H9 (cell line): ENCODE results near the gene TAF1C. TPM values are rescaled to one million over a fixed set of nuclear protein-coding genes. Genes with fewer than 3 reads are reported as not detected.
"Not testable (repeated sequence)": the region's sequence is repeated elsewhere in the genome, so short reads cannot be mapped to it uniquely, and the experiment has no call there.

Experiments used
- DNase-seq: peaks from one replicate; pipeline ENCODE4 v3.0.0-alpha.2; 2017
- H2AFZ ChIP-seq: one replicate; pipeline ENCODE4 v1.6.1; 2013; ENCODE audit warnings: mild to moderate bottlenecking, low read length, control low read depth, moderate library complexity
- H2AK5ac ChIP-seq: 2 replicates; pipeline ENCODE4 v1.6.1; 2013; ENCODE audit warnings: low read length, control low read depth, mixed read lengths; ENCODE audit not compliant: insufficient read length
- H2BK120ac ChIP-seq: one replicate; pipeline ENCODE4 v1.6.1; 2013; ENCODE audit warnings: low read depth, mild to moderate bottlenecking, low read length, control low read depth, inconsistent platforms; ENCODE audit not compliant: poor library complexity, severe bottlenecking
- H2BK12ac ChIP-seq: 2 replicates; pipeline ENCODE4 v1.6.1; 2013; ENCODE audit warnings: low read length, control low read depth, mixed read lengths, low read depth; ENCODE audit not compliant: insufficient read length
- H2BK15ac ChIP-seq: 2 replicates; pipeline ENCODE4 v1.6.1; 2013; ENCODE audit warnings: low read depth, low read length, control low read depth
- H2BK20ac ChIP-seq: one replicate; pipeline ENCODE4 v1.6.1; 2013; ENCODE audit warnings: low read depth, mild to moderate bottlenecking, low read length, control low read depth, inconsistent platforms; ENCODE audit not compliant: poor library complexity, severe bottlenecking
- H2BK5ac ChIP-seq: 2 replicates; pipeline ENCODE4 v1.6.1; 2013; ENCODE audit warnings: low read length, control low read depth, mixed read lengths; ENCODE audit not compliant: insufficient read length
- H3K14ac ChIP-seq: 2 replicates; pipeline ENCODE4 v1.6.1; 2013; ENCODE audit warnings: low read length, control low read depth; ENCODE audit not compliant: insufficient read depth
- H3K18ac ChIP-seq: 2 replicates; pipeline ENCODE4 v1.6.1; 2013; ENCODE audit warnings: low read depth, mild to moderate bottlenecking, mixed read lengths, low read length, control low read depth; ENCODE audit not compliant: insufficient read length
- H3K23ac ChIP-seq: 2 replicates; pipeline ENCODE4 v1.6.1; 2013; ENCODE audit warnings: low read length, control low read depth, mixed read lengths, low read depth; ENCODE audit not compliant: insufficient read length
- H3K23me2 ChIP-seq: 2 replicates; pipeline ENCODE4 v1.6.1; 2013; ENCODE audit warnings: low read depth, mild to moderate bottlenecking, mixed read lengths, low read length, control low read depth; ENCODE audit not compliant: insufficient read length, poor library complexity, severe bottlenecking
- H3K27ac ChIP-seq: 2 replicates; pipeline ENCODE4 v1.5.1; 2013; ENCODE audit warnings: low read length, control low read depth, mixed read lengths, low read depth; ENCODE audit not compliant: insufficient read length
- H3K27me3 ChIP-seq: 2 replicates; pipeline ENCODE4 v1.6.1; 2013; ENCODE audit warnings: low read length, control low read depth, inconsistent platforms; ENCODE audit not compliant: insufficient read depth
- H3K4ac ChIP-seq: 2 replicates; pipeline ENCODE4 v1.6.1; 2013; ENCODE audit warnings: low read depth, mild to moderate bottlenecking, control low read depth, inconsistent platforms, low read length, moderate library complexity
- H3K4me1 ChIP-seq: 2 replicates; pipeline ENCODE4 v1.6.1; 2013; ENCODE audit warnings: low read length, control low read depth, inconsistent platforms; ENCODE audit not compliant: insufficient read depth
- H3K4me2 ChIP-seq: 2 replicates; pipeline ENCODE4 v1.6.1; 2013; ENCODE audit warnings: low read length, control low read depth, mixed read lengths; ENCODE audit not compliant: insufficient read length, insufficient read depth
- H3K56ac ChIP-seq: 2 replicates; pipeline ENCODE4 v1.6.1; 2013; ENCODE audit warnings: low read depth, mild to moderate bottlenecking, mixed read lengths, low read length, control low read depth; ENCODE audit not compliant: insufficient read length
- H3K79me1 ChIP-seq: 2 replicates; pipeline ENCODE4 v1.6.1; 2013; ENCODE audit warnings: low read depth, mild to moderate bottlenecking, moderate library complexity, low read length, control low read depth, inconsistent platforms; ENCODE audit not compliant: insufficient read depth, poor library complexity, severe bottlenecking
- H3K79me2 ChIP-seq: 2 replicates; pipeline ENCODE4 v1.6.1; 2013; ENCODE audit warnings: low read length, control low read depth, inconsistent platforms; ENCODE audit not compliant: insufficient read depth
- H3K9ac ChIP-seq: 2 replicates; pipeline ENCODE4 v1.6.1; 2013; ENCODE audit warnings: low read length, control low read depth, mixed read lengths; ENCODE audit not compliant: insufficient read length; ENCODE audit errors: extremely low read depth
- H3K9me3 ChIP-seq: one replicate; pipeline ENCODE4 v1.6.1; 2013; ENCODE audit warnings: low read depth, low read length, inconsistent platforms; ENCODE audit not compliant: control insufficient read depth
- H3T11ph ChIP-seq: one replicate; pipeline ENCODE4 v1.6.1; 2013; ENCODE audit warnings: mild to moderate bottlenecking, low read length, control low read depth, inconsistent platforms
- H4K20me1 ChIP-seq: one replicate; pipeline ENCODE4 v1.6.1; 2013; ENCODE audit not compliant: control insufficient read depth, insufficient read length, insufficient read depth
- H4K5ac ChIP-seq: 2 replicates; pipeline ENCODE4 v1.6.1; 2013; ENCODE audit warnings: low read depth, mild to moderate bottlenecking, mixed read lengths, low read length, control low read depth; ENCODE audit not compliant: insufficient read length
- H4K8ac ChIP-seq: replicated peaks from 2 replicates; pipeline ENCODE4 v1.6.1; 2013; ENCODE audit warnings: low read length, control low read depth, mixed read lengths, low read depth; ENCODE audit not compliant: insufficient read length
- H4K91ac ChIP-seq: 2 replicates; pipeline ENCODE4 v1.6.1; 2013; ENCODE audit warnings: low read depth, mild to moderate bottlenecking, moderate library complexity, mixed read lengths, low read length, control low read depth; ENCODE audit not compliant: insufficient read length
- H3K27ac Mint-ChIP-seq, 3 experiments: 2 replicates in 2 of 3; 3 replicates in 1 of 3; pipeline ENCODE4 v1.8.0; 2020 to 2021; ENCODE audit warnings: mixed read lengths in 3 of 3, mild to moderate bottlenecking in 1 of 3, moderate library complexity in 1 of 3
- H3K27me3 Mint-ChIP-seq: 2 replicates; pipeline ENCODE4 v1.8.0; 2021; ENCODE audit warnings: low read depth, mild to moderate bottlenecking, moderate library complexity, mixed read lengths
- H3K36me3 Mint-ChIP-seq, 3 experiments: 2 replicates in 2 of 3; 3 replicates in 1 of 3; pipeline ENCODE4 v1.8.0; 2020 to 2021; ENCODE audit warnings: low read depth in 3 of 3, mixed read lengths in 3 of 3; ENCODE audit not compliant: insufficient read depth in 1 of 3
- H3K4me1 Mint-ChIP-seq, 2 experiments: 2 replicates each; pipeline ENCODE4 v1.8.0; 2020; ENCODE audit warnings: mixed read lengths in 2 of 2
- H3K4me3 Mint-ChIP-seq, 2 experiments: 2 replicates in 1 of 2; 3 replicates in 1 of 2; pipeline ENCODE4 v1.8.0; 2020 to 2021; ENCODE audit warnings: mild to moderate bottlenecking in 2 of 2, mixed read lengths in 2 of 2, moderate library complexity in 1 of 2
- H3K9me3 Mint-ChIP-seq, 2 experiments: 2 replicates in 1 of 2; 3 replicates in 1 of 2; pipeline ENCODE4 v1.8.0; 2020; ENCODE audit warnings: mild to moderate bottlenecking in 2 of 2, mixed read lengths in 2 of 2, moderate library complexity in 1 of 2
- WGBS: extraction: QIAGEN DNeasy Blood & Tissue Kit; methylation state at CpG from one replicate; pipeline ENCODE4 v1.1.7; 2013; ENCODE audit warnings: missing lambda C conversion rate, low lambda C conversion rate, mixed read lengths; ENCODE audit not compliant: insufficient read length; ENCODE audit errors: extremely low coverage; 5-methylcytosine and 5-hydroxymethylcytosine counted together
- total RNA-seq: library from RNA; stranded (reverse); gene quantifications from 2 replicates; pipeline ENCODE4 v1.2.1, GENCODE V29; 2021

The TAF1C gene
- total RNA-seq, 1 experiment from 2014 or later, result 78.6 TPM

DNA sequence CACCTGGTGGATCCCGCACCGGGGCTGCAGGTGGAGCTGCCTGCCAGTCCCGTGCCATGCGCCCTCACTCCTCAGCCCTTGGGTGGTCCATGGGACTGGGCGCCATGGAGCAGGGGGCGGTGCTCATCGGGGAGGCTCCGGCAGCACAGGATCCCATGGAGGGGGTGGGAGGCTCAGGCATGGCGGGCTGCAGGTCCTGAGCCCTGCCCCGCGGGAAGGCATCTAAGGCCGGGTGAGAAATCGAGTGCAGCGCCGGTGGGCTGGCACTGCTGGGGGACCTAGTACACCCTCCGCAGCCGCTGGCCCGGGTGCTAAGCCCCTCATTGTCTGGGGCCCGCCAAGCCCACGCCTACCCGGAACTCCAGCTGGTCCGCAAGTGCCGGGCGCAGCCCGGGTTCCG, 17.7 kb upstream of the TAF1C start:
- not testable (repeated sequence) for H3K27ac Mint-ChIP-seq, H2BK12ac ChIP-seq

More for the DNA sequence above, 17.7 kb upstream of the TAF1C start:
- not testable (repeated sequence) for H3K27me3 ChIP-seq, H2BK15ac ChIP-seq, H3K23ac ChIP-seq, H3K79me1 ChIP-seq, H3K36me3 Mint-ChIP-seq, H4K91ac ChIP-seq, H4K5ac ChIP-seq, H2BK5ac ChIP-seq, H3K4me2 ChIP-seq, H3K23me2 ChIP-seq, H3K9me3 Mint-ChIP-seq, H3K4me1 ChIP-seq, H3T11ph ChIP-seq, H2BK120ac ChIP-seq, H2BK20ac ChIP-seq, H3K14ac ChIP-seq, DNase-seq, H3K9ac ChIP-seq, H2AFZ ChIP-seq, H3K27me3 Mint-ChIP-seq, H3K56ac ChIP-seq, H3K27ac ChIP-seq, H4K20me1 ChIP-seq, H3K4ac ChIP-seq, H2AK5ac ChIP-seq, H3K18ac ChIP-seq, H3K4me3 Mint-ChIP-seq, H3K9me3 ChIP-seq, H4K8ac ChIP-seq, H3K79me2 ChIP-seq
- no CpG with 5 or more reads among the region's 26 CpGs for WGBS
- H3K4me1 Mint-ChIP-seq, result peaks cover 5 to 12% of the 10 kb centered on the region in 2 experiments
